Measurements from ENCODE around the gene MPL. TPM values are rescaled to one million over a fixed set of nuclear protein-coding genes. Genes with fewer than 3 reads are reported as not detected.

Gene MPL
- total and polyA plus RNA-seq, 2 of the 13 experiments (the other 11 are each of a cell fraction or from before 2014, with no cell fraction given) = not detected

GRCh38 chr1:43358746-43359693 lies 21.4 kb downstream of the MPL start, which contains the start of gene CDC20 (continued):
- TF ChIP-seq ZNF142 (CRISPR knock-in tag; IDR thresholded peaks at IDR 0.05) (no peak), CEBPZ (IDR thresholded peaks at IDR 0.05; ENCODE audit: low read length) (no peak), NR3C1 (CRISPR knock-in tag; IDR thresholded peaks at IDR 0.05) (no peak), ZNF33B (CRISPR knock-in tag; IDR thresholded peaks at IDR 0.05) (no peak), CREBL2 (CRISPR knock-in tag; IDR thresholded peaks at IDR 0.05; ENCODE audit: borderline replicate concordance) (no peak), CENPT (CRISPR knock-in tag; IDR thresholded peaks at IDR 0.05; ENCODE audit: low read depth) (peak; percentile 82; the same call in 1 of the 2 replicates), ZBTB37 (CRISPR knock-in tag; IDR thresholded peaks at IDR 0.05) (no peak), ZNF556 (CRISPR knock-in tag; IDR thresholded peaks at IDR 0.05; ENCODE audit: borderline replicate concordance) (no peak), ZNF510 (CRISPR knock-in tag; IDR thresholded peaks at IDR 0.05; ENCODE audit: low read depth) (no peak), THAP8 (CRISPR knock-in tag; IDR thresholded peaks at IDR 0.05; ENCODE audit: borderline replicate concordance) (no peak), ZNF414 (CRISPR knock-in tag; IDR thresholded peaks at IDR 0.05) (no peak), RBFOX2 (IDR thresholded peaks at IDR 0.05; ENCODE audit: low read depth, low read length) (peak; percentile 76), GPN1 (CRISPR knock-in tag; IDR thresholded peaks at IDR 0.05; ENCODE audit: borderline replicate concordance) (no peak), SRSF1 (optimal IDR thresholded peaks at IDR 0.05; ENCODE audit: low read depth, low read length) (no peak), SOX6 (IDR thresholded peaks at IDR 0.05) (no peak), SOX6 (CRISPR knock-in tag; IDR thresholded peaks at IDR 0.05) (no peak)

All from HepG2 (cell line).